ENCODE measurements around the gene HPSE.

HPSE gene

GRCh38 chr4:83315341-83315870 lies 19.2 kb downstream of the HPSE start:
- no peaks in the 10 kb centered on the region for H3K36me3 ChIP-seq (ENCODE audit: insufficient read depth, low read length)
- no peaks in the 10 kb centered on the region for H3K9me3 ChIP-seq (ENCODE audit: insufficient read depth, low read length, severe bottlenecking)
- TF ChIP-seq EZH2 (IDR thresholded peaks at IDR 0.05; ENCODE audit: borderline replicate concordance, low read depth, low read length, severe bottlenecking) (no peak), CTCF (IDR thresholded peaks at IDR 0.05; ENCODE audit: borderline replicate concordance, extremely low read depth, low read length, poor library complexity, severe bottlenecking) (no peak)
- H3K4me1 ChIP-seq (ENCODE audit: insufficient read depth, low read length): no peaks in the 10 kb centered on the region
- no peaks in the 10 kb centered on the region for H4K20me1 ChIP-seq (ENCODE audit: insufficient read depth, low read length)
- DNase-seq: no peak
- H3K4me3 ChIP-seq (ENCODE audit: low read depth in 1 of 2, low read length in 2 of 2): no peak overlapping the region
- no peak for ATAC-seq (ENCODE audit: insufficient read depth, low read depth)
- H3K27me3 ChIP-seq (ENCODE audit: insufficient read depth, low read length, poor library complexity): no peaks in the 10 kb centered on the region
- H3K4me2 ChIP-seq (ENCODE audit: insufficient read depth, low read length): no peak overlapping the region
- no peak overlapping the region for H2AFZ ChIP-seq (ENCODE audit: low read depth, low read length)
- H3K27ac ChIP-seq (ENCODE audit: low read length): no peak overlapping the region
- no peaks in the 10 kb centered on the region for H3K79me2 ChIP-seq (ENCODE audit: insufficient read depth, low read length)
- no peak overlapping the region for H3K9ac ChIP-seq (ENCODE audit: low read depth, low read length)

GRCh38 chr4:83308672-83309071 lies 26.0 kb downstream of the HPSE start:
- DNase-seq: no peak
- Histone ChIP-seq H3K36me3 (ENCODE audit: insufficient read depth, low read length) (no peaks in the 10 kb centered on the region), H3K27ac (ENCODE audit: low read length) (no peak overlapping the region), H3K27me3 (ENCODE audit: insufficient read depth, low read length, poor library complexity) (peaks cover 18% of the 10 kb centered on the region), H3K9me3 (ENCODE audit: insufficient read depth, low read length, severe bottlenecking) (no peaks in the 10 kb centered on the region), H3K9ac (ENCODE audit: low read depth, low read length) (no peak overlapping the region), H3K79me2 (ENCODE audit: insufficient read depth, low read length) (no peaks in the 10 kb centered on the region), H3K4me2 (ENCODE audit: insufficient read depth, low read length) (no peak overlapping the region), H4K20me1 (ENCODE audit: insufficient read depth, low read length) (no peaks in the 10 kb centered on the region), H2AFZ (ENCODE audit: low read depth, low read length) (no peak overlapping the region), H3K4me3 (ENCODE audit: low read depth in 1 of 2, low read length in 2 of 2) (no peak overlapping the region), H3K4me1 (ENCODE audit: insufficient read depth, low read length) (no peaks in the 10 kb centered on the region)
- no peak for ATAC-seq (ENCODE audit: insufficient read depth, low read depth)
- TF ChIP-seq EZH2 (IDR thresholded peaks at IDR 0.05; ENCODE audit: borderline replicate concordance, low read depth, low read length, severe bottlenecking) (no peak), CTCF (IDR thresholded peaks at IDR 0.05; ENCODE audit: borderline replicate concordance, extremely low read depth, low read length, poor library complexity, severe bottlenecking) (no peak)

- Histone ChIP-seq H3K9ac (ENCODE audit: low read depth, low read length) (no peak overlapping the region), H4K20me1 (ENCODE audit: insufficient read depth, low read length) (no peaks in the 10 kb centered on the region), H3K79me2 (ENCODE audit: insufficient read depth, low read length) (no peaks in the 10 kb centered on the region), H3K36me3 (ENCODE audit: insufficient read depth, low read length) (no peaks in the 10 kb centered on the region), H2AFZ (ENCODE audit: low read depth, low read length) (no peak overlapping the region), H3K27ac (ENCODE audit: low read length) (no peak overlapping the region), H3K9me3 (ENCODE audit: insufficient read depth, low read length, severe bottlenecking) (no peaks in the 10 kb centered on the region), H3K27me3 (ENCODE audit: insufficient read depth, low read length, poor library complexity) (peaks cover 18% of the 10 kb centered on the region), H3K4me2 (ENCODE audit: insufficient read depth, low read length) (no peak overlapping the region), H3K4me3 (ENCODE audit: low read depth in 1 of 2, low read length in 2 of 2) (no peak overlapping the region), H3K4me1 (ENCODE audit: insufficient read depth, low read length) (no peaks in the 10 kb centered on the region)
- no peak for ATAC-seq (ENCODE audit: insufficient read depth, low read depth)
- no peak for DNase-seq
- TF ChIP-seq EZH2 (IDR thresholded peaks at IDR 0.05; ENCODE audit: borderline replicate concordance, low read depth, low read length, severe bottlenecking) (no peak), CTCF (IDR thresholded peaks at IDR 0.05; ENCODE audit: borderline replicate concordance, extremely low read depth, low read length, poor library complexity, severe bottlenecking) (no peak)
Observed at GRCh38 chr4:83307920-83308319, 26.7 kb downstream of the HPSE start.

- Histone ChIP-seq H3K79me2 (ENCODE audit: insufficient read depth, low read length) (no peaks in the 10 kb centered on the region), H3K27ac (ENCODE audit: low read length) (no peak overlapping the region), H3K27me3 (ENCODE audit: insufficient read depth, low read length, poor library complexity) (peaks cover 18% of the 10 kb centered on the region), H2AFZ (ENCODE audit: low read depth, low read length) (no peak overlapping the region), H3K36me3 (ENCODE audit: insufficient read depth, low read length) (no peaks in the 10 kb centered on the region), H3K4me1 (ENCODE audit: insufficient read depth, low read length) (no peaks in the 10 kb centered on the region), H3K9me3 (ENCODE audit: insufficient read depth, low read length, severe bottlenecking) (no peaks in the 10 kb centered on the region), H3K9ac (ENCODE audit: low read depth, low read length) (no peak overlapping the region), H3K4me3 (ENCODE audit: low read depth in 1 of 2, low read length in 2 of 2) (no peak overlapping the region), H4K20me1 (ENCODE audit: insufficient read depth, low read length) (no peaks in the 10 kb centered on the region), H3K4me2 (ENCODE audit: insufficient read depth, low read length) (no peak overlapping the region)
- TF ChIP-seq CTCF (IDR thresholded peaks at IDR 0.05; ENCODE audit: borderline replicate concordance, extremely low read depth, low read length, poor library complexity, severe bottlenecking) (no peak), EZH2 (IDR thresholded peaks at IDR 0.05; ENCODE audit: borderline replicate concordance, low read depth, low read length, severe bottlenecking) (no peak)
- DNase-seq (no peak), ATAC-seq (ENCODE audit: insufficient read depth, low read depth) (no peak)
Observed at GRCh38 chr4:83305187-83305586, 29.5 kb downstream of the HPSE start.

Data from DND-41 (cell line).